Caco-2 (cell line): Measurements from ENCODE around the gene S100PBP. TPM values are rescaled to one million over a fixed set of nuclear protein-coding genes. Genes with fewer than 3 reads are reported as not detected.

Experiments
- BruUV-seq: library from RNA; stranded (reverse); fragments of 400-500 nt; replicated peaks from 2 replicates; lab custom pipeline; 2021; lab: Mats Ljungman, UMichigan
- CTCF ChIA-PET: fragments of 300-600 bp; sonication (Branson Sonifier 250); formaldehyde crosslinking; loops from one replicate; lab custom pipeline; 2022; ENCODE audit warnings: antibody characterized with exemption; lab: Charles Lee
- POLR2A ChIA-PET: fragments of 300-600 bp; sonication (Branson Sonifier 250); formaldehyde crosslinking; loops from one replicate; lab custom pipeline; 2022; ENCODE audit warnings: antibody characterized with exemption; lab: Charles Lee
- DNase-seq, 2 experiments: peaks; one replicate each; pipeline versions ENCODE4 v3.0.0 to v3.0.0-alpha.2; 2020 to 2022
- H3K27me3 ChIP-seq: replicated peaks from 2 replicates; pipeline ENCODE4 v1.6.0; 2011; ENCODE audit warnings: low read length; ENCODE audit not compliant: control insufficient read depth, insufficient read depth
- H3K36me3 ChIP-seq: 2 replicates; pipeline ENCODE4 v1.5.1; 2011; ENCODE audit warnings: low read length; ENCODE audit not compliant: control insufficient read depth, insufficient read depth
- H3K4me1 ChIP-seq: fragments of 250-450 bp; sonication (Bioruptor Pico); 2 replicates; pipeline ENCODE4 v1.5.1; 2020; ENCODE audit warnings: mild to moderate bottlenecking
- H3K4me3 ChIP-seq: 2 replicates; pipeline ENCODE4 v1.5.1; 2011; ENCODE audit warnings: low read depth, mild to moderate bottlenecking, control low read depth, low read length
- H3K9me3 ChIP-seq: fragments of 250-450 bp; sonication (Bioruptor Pico); 2 replicates; pipeline ENCODE4 v1.5.1; 2020; ENCODE audit warnings: mild to moderate bottlenecking, moderate library complexity
- H3K27ac Mint-ChIP-seq: one replicate; pipeline ENCODE4 v1.8.0; 2022; ENCODE audit warnings: mixed read lengths; ENCODE audit not compliant: unreplicated experiment
- H3K27me3 Mint-ChIP-seq: one replicate; pipeline ENCODE4 v1.8.0; 2022; ENCODE audit warnings: mixed read lengths; ENCODE audit not compliant: insufficient read depth, unreplicated experiment
- H3K36me3 Mint-ChIP-seq: one replicate; pipeline ENCODE4 v1.8.0; 2022; ENCODE audit warnings: mild to moderate bottlenecking, mixed read lengths; ENCODE audit not compliant: insufficient read depth, unreplicated experiment
- H3K4me1 Mint-ChIP-seq: one replicate; pipeline ENCODE4 v1.8.0; 2022; ENCODE audit warnings: low read depth, mixed read lengths; ENCODE audit not compliant: unreplicated experiment
- H3K4me3 Mint-ChIP-seq: one replicate; pipeline ENCODE4 v1.8.0; 2022; ENCODE audit warnings: mild to moderate bottlenecking, moderate library complexity, mixed read lengths; ENCODE audit not compliant: unreplicated experiment
- H3K9me3 Mint-ChIP-seq: one replicate; pipeline ENCODE4 v1.8.0; 2022; ENCODE audit warnings: mixed read lengths; ENCODE audit not compliant: unreplicated experiment
- intact Hi-C: fragments of 100-400 bp; cut with micrococcal nuclease; formaldehyde crosslinking; loops from one replicate; pipeline ENCODE4 v1.10.0; 2022; ENCODE audit not compliant: unreplicated experiment
- total RNA-seq: library from RNA; stranded (reverse); gene quantifications from 2 replicates; pipeline ENCODE4 v1.2.3, GENCODE V29; 2022
- TF ChIP-seq, protein P1 (sequence below), 2 experiments: fragments of 200-600 bp in 1 of 2; IDR thresholded peaks; 1 replicate in 1 of 2; 2 replicates in 1 of 2; pipeline versions ENCODE4 v1.5.1 to v1.8.0; 2011 to 2022; ENCODE audit warnings: antibody characterized with exemption in 1 of 2, control low read depth in 1 of 2, inconsistent platforms in 1 of 2, low read depth in 1 of 2, low read length in 1 of 2, mild to moderate bottlenecking in 1 of 2, moderate library complexity in 1 of 2; ENCODE audit not compliant: insufficient read depth in 1 of 2, severe bottlenecking in 1 of 2, unreplicated experiment in 1 of 2

The S100PBP gene
- total RNA-seq, 1 experiment from 2014 or later = 23.8 TPM

DNA sequence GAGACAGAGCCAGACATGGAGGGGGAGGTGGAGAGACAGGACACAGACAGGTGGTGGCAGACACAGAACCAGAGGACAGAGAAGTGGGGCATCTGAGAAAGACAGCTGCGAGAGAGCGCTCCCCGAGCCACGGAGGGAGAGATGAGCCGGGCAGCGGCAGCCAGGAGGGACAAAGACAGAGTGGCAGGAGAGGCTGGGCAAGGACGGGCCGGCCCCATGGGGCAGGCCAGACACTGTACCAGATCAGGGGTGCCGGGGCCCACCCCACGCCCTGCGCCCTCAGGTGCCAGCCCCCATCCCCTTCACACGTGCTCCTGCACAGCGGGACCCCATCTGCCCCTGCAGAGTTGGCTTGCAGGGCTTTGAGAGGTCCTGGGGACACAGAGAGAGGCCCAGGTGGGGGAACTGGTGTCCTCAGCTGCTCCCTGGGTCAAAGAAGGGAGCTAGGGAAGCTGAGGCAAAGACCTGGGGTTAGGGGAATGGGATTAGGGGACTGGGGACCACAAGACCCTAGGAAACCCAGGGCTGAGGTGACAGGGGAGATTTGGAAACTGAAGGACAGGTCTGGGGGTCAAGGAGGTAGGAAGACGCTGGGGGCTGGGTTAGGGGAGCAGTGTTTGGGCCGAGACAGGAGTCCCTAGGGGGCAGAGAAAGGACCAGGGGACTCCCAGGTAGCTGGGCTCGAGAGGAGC lies 52.6 kb downstream of the S100PBP start:
- TF ChIP-seq, protein P1, sequence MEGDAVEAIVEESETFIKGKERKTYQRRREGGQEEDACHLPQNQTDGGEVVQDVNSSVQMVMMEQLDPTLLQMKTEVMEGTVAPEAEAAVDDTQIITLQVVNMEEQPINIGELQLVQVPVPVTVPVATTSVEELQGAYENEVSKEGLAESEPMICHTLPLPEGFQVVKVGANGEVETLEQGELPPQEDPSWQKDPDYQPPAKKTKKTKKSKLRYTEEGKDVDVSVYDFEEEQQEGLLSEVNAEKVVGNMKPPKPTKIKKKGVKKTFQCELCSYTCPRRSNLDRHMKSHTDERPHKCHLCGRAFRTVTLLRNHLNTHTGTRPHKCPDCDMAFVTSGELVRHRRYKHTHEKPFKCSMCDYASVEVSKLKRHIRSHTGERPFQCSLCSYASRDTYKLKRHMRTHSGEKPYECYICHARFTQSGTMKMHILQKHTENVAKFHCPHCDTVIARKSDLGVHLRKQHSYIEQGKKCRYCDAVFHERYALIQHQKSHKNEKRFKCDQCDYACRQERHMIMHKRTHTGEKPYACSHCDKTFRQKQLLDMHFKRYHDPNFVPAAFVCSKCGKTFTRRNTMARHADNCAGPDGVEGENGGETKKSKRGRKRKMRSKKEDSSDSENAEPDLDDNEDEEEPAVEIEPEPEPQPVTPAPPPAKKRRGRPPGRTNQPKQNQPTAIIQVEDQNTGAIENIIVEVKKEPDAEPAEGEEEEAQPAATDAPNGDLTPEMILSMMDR (IDR thresholded peaks at IDR 0.05; ENCODE audit: insufficient read depth in 1 of 2, low read depth in 1 of 2, low read length in 1 of 2, severe bottlenecking in 1 of 2, unreplicated experiment in 1 of 2) = no peak
- no peaks in the 10 kb centered on the region for H3K9me3 Mint-ChIP-seq
- CTCF ChIA-PET = no interaction called here
- intact Hi-C loops = no loop called here
- Histone ChIP-seq H3K36me3 (no peaks in the 10 kb centered on the region), H3K27me3 (no peaks in the 10 kb centered on the region; the same call in 1 of the 2 replicates), H3K4me1 (no peaks in the 10 kb centered on the region), H3K4me3 (peak overlapping the region; percentile 28), H3K9me3 (no peaks in the 10 kb centered on the region)
- H3K27ac Mint-ChIP-seq = no peak overlapping the region
- DNase-seq = no peak
- POLR2A ChIA-PET = no interaction called here
- H3K27me3 Mint-ChIP-seq = no peaks in the 10 kb centered on the region
- no TSS peak for BruUV-seq
- H3K36me3 Mint-ChIP-seq = peaks cover 7% of the 10 kb centered on the region
- H3K4me1 Mint-ChIP-seq = peaks cover 12% of the 10 kb centered on the region
- peak overlapping the region; percentile 72 for H3K4me3 Mint-ChIP-seq

GRCh38 chr1:32870615-32871363 lies 53.3 kb downstream of the S100PBP start, which contains the start of gene FNDC5:
Gene FNDC5, minus strand, starts transcription at chr1:32870912.
- H3K4me1 ChIP-seq = no peaks in the 10 kb centered on the region
- no peaks in the 10 kb centered on the region for H3K9me3 Mint-ChIP-seq
- H3K27me3 Mint-ChIP-seq = no peaks in the 10 kb centered on the region
- DNase-seq = peak in 1 of 2 experiments; percentile 43
- POLR2A ChIA-PET = no interaction called here
- H3K4me3 ChIP-seq = peak within 1 kb of the TSS; percentile 36
- CTCF ChIA-PET = no interaction called here
- H3K4me3 Mint-ChIP-seq = peak within 1 kb of the TSS; percentile 72
- TF ChIP-seq, protein P1 (IDR thresholded peaks at IDR 0.05; ENCODE audit: insufficient read depth in 1 of 2, low read depth in 1 of 2, low read length in 1 of 2, severe bottlenecking in 1 of 2, unreplicated experiment in 1 of 2) = no peak
- no peaks in the 10 kb centered on the region for H3K36me3 ChIP-seq
- H3K27ac Mint-ChIP-seq = no peak within 1 kb of the TSS
- peaks cover 6% of the 10 kb centered on the region for H3K36me3 Mint-ChIP-seq
- BruUV-seq = no TSS peak
- H3K27me3 ChIP-seq = no peaks in the 10 kb centered on the region; the same call in 1 of the 2 replicates
- H3K4me1 Mint-ChIP-seq = peaks cover 17% of the 10 kb centered on the region
- H3K9me3 ChIP-seq = no peaks in the 10 kb centered on the region
- intact Hi-C loops = no loop called here

DNA sequence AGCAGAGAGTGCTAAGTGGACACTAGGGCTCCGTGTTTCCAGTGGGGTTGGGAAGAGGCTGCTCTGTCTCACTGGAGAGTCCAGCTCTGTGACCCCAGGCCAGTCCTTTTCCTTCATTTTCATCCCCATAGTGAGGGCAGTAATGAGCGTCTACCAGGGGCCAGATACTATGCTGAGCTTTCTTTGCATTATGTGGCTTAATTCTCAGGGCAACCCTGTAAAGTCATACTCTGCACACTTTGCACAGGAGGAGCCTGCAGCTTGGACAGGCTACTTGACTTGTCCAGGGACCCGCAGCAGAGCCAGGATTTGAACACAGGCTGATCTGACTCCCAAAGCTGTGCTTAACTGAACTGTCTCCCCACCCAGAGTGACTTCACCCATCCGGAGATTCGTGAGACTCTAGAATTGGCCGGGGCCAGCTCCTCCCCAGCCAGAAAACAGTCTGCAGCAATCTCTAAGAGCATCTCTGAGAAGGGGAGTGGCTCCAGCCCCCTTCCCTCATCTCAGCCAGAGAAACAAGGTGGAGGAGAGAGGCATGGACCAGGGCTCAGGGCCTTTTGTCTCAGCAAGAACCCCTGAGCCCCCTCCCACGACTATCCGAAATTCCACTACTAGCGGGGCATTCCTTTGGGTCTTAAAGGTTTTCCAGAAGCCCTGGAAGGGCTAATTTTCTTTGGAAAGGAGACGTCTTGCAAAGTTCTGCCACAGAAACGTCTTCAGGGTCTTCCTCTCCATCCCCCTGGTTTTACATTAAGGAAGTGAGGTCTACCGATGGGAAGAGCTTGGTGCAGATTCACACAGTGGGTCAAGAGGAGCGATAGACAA lies 54.1 kb downstream of the S100PBP start:
- CTCF ChIA-PET = interaction anchor here (1.0 kb wide), 1 partner anchor 10 kb away, joined by 3 read pairs; no protein-coding TSS in a partner anchor
- no peak for DNase-seq
- no peaks in the 10 kb centered on the region for H3K36me3 ChIP-seq
- TF ChIP-seq, protein P1 (IDR thresholded peaks at IDR 0.05; ENCODE audit: insufficient read depth in 1 of 2, low read depth in 1 of 2, low read length in 1 of 2, severe bottlenecking in 1 of 2, unreplicated experiment in 1 of 2) = no peak
- Mint-ChIP-seq H3K9me3 (no peaks in the 10 kb centered on the region), H3K27ac (no peak overlapping the region), H3K4me3 (peak overlapping the region; percentile 62), H3K4me1 (peaks cover 17% of the 10 kb centered on the region), H3K36me3 (peaks cover 6% of the 10 kb centered on the region), H3K27me3 (no peaks in the 10 kb centered on the region)
- H3K9me3 ChIP-seq = no peaks in the 10 kb centered on the region
- H3K4me1 ChIP-seq = no peaks in the 10 kb centered on the region
- peak overlapping the region; percentile 36 for H3K4me3 ChIP-seq
- no TSS peak for BruUV-seq
- H3K27me3 ChIP-seq = no peaks in the 10 kb centered on the region; the same call in 1 of the 2 replicates
- POLR2A ChIA-PET = no interaction called here
- intact Hi-C loops = no loop called here
